Coronary artery (tissue), 2 donors: Measurements from ENCODE around the gene CCNI.
A peak's percentile ranks its signal among the peaks of the same experiment; 100 is the strongest.
"Not testable (repeated sequence)": the region's sequence is repeated elsewhere in the genome, so short reads cannot be mapped to it uniquely, and the experiment has no call there.

Experiments used
- DNase-seq: peaks from one replicate; pipeline ENCODE4 v3.0.0-alpha.2; 2017; ENCODE audit warnings: low spot score
- H3K27ac ChIP-seq, 2 donors: fragments of 200-600 bp; sonication (generic); one replicate each; pipeline ENCODE4 v1.5.1; 2016 to 2019
- H3K4me3 ChIP-seq: fragments of 200-600 bp; sonication (generic); 2 replicates; pipeline ENCODE4 v1.5.1; 2016; ENCODE audit warnings: mild to moderate bottlenecking, moderate library complexity
- TF ChIP-seq, protein P1 (sequence below): fragments of 200-600 bp; sonication (generic); IDR thresholded peaks from one replicate; pipeline ENCODE4 v1.5.1; 2019; ENCODE audit warnings: antibody characterized with exemption

The CCNI gene

GRCh38 chr4:77073981-77074380 is 1.8 kb downstream of the CCNI start:
- no peak for DNase-seq
- H3K4me3 ChIP-seq: peak overlapping the region; percentile 98
- peak overlapping the region; percentile 99 to 100 for H3K27ac ChIP-seq
- TF ChIP-seq, protein P1, sequence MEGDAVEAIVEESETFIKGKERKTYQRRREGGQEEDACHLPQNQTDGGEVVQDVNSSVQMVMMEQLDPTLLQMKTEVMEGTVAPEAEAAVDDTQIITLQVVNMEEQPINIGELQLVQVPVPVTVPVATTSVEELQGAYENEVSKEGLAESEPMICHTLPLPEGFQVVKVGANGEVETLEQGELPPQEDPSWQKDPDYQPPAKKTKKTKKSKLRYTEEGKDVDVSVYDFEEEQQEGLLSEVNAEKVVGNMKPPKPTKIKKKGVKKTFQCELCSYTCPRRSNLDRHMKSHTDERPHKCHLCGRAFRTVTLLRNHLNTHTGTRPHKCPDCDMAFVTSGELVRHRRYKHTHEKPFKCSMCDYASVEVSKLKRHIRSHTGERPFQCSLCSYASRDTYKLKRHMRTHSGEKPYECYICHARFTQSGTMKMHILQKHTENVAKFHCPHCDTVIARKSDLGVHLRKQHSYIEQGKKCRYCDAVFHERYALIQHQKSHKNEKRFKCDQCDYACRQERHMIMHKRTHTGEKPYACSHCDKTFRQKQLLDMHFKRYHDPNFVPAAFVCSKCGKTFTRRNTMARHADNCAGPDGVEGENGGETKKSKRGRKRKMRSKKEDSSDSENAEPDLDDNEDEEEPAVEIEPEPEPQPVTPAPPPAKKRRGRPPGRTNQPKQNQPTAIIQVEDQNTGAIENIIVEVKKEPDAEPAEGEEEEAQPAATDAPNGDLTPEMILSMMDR: no peak

GRCh38 chr4:77073106-77073809 is 2.5 kb downstream of the CCNI start:
- Histone ChIP-seq H3K27ac (peak overlapping the region; percentile 74 to 100), H3K4me3 (peak overlapping the region; percentile 98)
- TF ChIP-seq, protein P1: no peak
- DNase-seq: no peak

GRCh38 chr4:77072195-77072753 is 3.5 kb downstream of the CCNI start:
- DNase-seq: no peak
- TF ChIP-seq, protein P1: no peak
- H3K27ac ChIP-seq: peak overlapping the region in 1 of 2 donors; percentile 5
- H3K4me3 ChIP-seq: peak overlapping the region; percentile 98

DNA sequence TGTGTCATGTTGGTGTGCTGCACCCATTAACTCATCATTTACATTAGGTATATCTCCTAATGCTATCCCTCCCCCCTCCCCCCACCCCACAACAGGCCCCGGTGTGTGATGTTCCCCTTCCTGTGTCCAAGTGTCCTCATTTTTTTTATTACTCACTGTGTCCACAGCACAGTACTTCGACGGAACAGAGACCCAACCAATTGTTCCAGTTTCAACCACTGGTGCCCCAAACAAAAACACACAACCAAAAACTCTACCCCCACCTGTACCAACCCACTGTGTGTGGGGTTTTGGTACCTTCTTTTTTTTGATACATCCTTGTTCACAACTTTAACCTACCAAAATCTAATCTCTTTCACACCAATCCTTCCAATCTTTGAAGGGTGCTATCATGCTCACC is 6.3 kb downstream of the CCNI start:
- DNase-seq, H3K4me3 ChIP-seq: not testable (repeated sequence)

GRCh38 chr4:77065382-77065781 is 10.4 kb downstream of the CCNI start:
- Histone ChIP-seq H3K4me3 (no peak overlapping the region), H3K27ac (no peak overlapping the region)
- TF ChIP-seq, protein P1: no peak
- DNase-seq: no peak

More for the DNA sequence above, 6.3 kb downstream of the CCNI start:
- not testable (repeated sequence) for H3K27ac ChIP-seq

DNA sequence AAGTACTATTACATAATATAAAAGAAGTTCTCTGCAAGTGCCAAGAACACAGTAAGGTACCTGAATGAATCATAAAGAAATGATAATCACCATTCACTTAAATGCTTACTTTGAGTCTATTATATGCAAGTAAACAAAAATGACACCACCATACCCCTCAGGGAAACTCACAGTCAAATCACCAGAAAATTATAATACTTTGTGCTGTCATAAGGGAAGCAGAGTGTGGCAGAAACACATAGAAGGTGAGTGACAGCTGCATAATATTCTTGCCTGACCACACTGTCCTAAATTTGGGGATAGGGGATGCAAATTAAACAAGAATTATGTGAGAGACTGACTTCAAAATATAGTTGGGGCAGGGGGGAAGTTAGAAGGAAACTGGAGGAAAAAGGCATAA is 12.9 kb downstream of the CCNI start:
- no peak for DNase-seq
- H3K27ac ChIP-seq: no peak overlapping the region
- no peak overlapping the region for H3K4me3 ChIP-seq
- TF ChIP-seq, protein P1: no peak

- DNase-seq: no peak
- no peak overlapping the region for H3K27ac ChIP-seq
- TF ChIP-seq, protein P1: no peak
- no peak overlapping the region for H3K4me3 ChIP-seq
Measured at GRCh38 chr4:77052352-77052751, 23.4 kb downstream of the CCNI start.
